UCSD-AML1 (cell line): Measurements from ENCODE around the gene FCN2.

Source experiments
- DNase-seq: peaks from one replicate; lab custom pipeline; 2025; ENCODE audit not compliant: unreplicated experiment; lab: John Stamatoyannopoulos, UW

Gene FCN2

GRCh38 chr9:134880484-134881312 lies at the start of gene FCN2:
FCN2 (plus strand) TSS chr9:134880810; CDS start chr9:134880822, 12 bp downstream.
- DNase-seq = no peak

- DNase-seq = peak; percentile 34
Observed at GRCh38 chr9:134830926-134831720, 49.5 kb upstream of the FCN2 start.

GRCh38 chr9:134832471-134832870 lies 48.1 kb upstream of the FCN2 start:
- DNase-seq = no peak

GRCh38 chr9:134833294-134833880 lies 47.2 kb upstream of the FCN2 start:
- DNase-seq = no peak

- no peak for DNase-seq
Observed at GRCh38 chr9:134834217-134834956, 46.2 kb upstream of the FCN2 start.

- no peak for DNase-seq
Observed at GRCh38 chr9:134834957-134835419, 45.6 kb upstream of the FCN2 start.

- no peak for DNase-seq
Observed at GRCh38 chr9:134835448-134835847, 45.2 kb upstream of the FCN2 start.

- no peak for DNase-seq
Observed at GRCh38 chr9:134835987-134836386, 44.6 kb upstream of the FCN2 start.

GRCh38 chr9:134836406-134836970 lies 44.1 kb upstream of the FCN2 start:
- DNase-seq = no peak

GRCh38 chr9:134837529-134837928 lies 43.1 kb upstream of the FCN2 start:
- no peak for DNase-seq

GRCh38 chr9:134838651-134839454 lies 41.8 kb upstream of the FCN2 start:
- DNase-seq = no peak

GRCh38 chr9:134839455-134840125 lies 41.0 kb upstream of the FCN2 start:
- DNase-seq = no peak

GRCh38 chr9:134840511-134840910 lies 40.1 kb upstream of the FCN2 start:
- no peak for DNase-seq

GRCh38 chr9:134841180-134841904 lies 39.3 kb upstream of the FCN2 start:
- no peak for DNase-seq

- DNase-seq = no peak
Observed at GRCh38 chr9:134842321-134842720, 38.3 kb upstream of the FCN2 start.

- DNase-seq = no peak
Observed at GRCh38 chr9:134843740-134844139, 36.9 kb upstream of the FCN2 start.

GRCh38 chr9:134844821-134845220 lies 35.8 kb upstream of the FCN2 start:
- DNase-seq = no peak

GRCh38 chr9:134846187-134846586 lies 34.4 kb upstream of the FCN2 start:
- DNase-seq = no peak

GRCh38 chr9:134846699-134847098 lies 33.9 kb upstream of the FCN2 start:
- no peak for DNase-seq
